Chondrocyte (in vitro differentiated cells): ENCODE results near the gene FGD4. TPM values are rescaled to one million over a fixed set of nuclear protein-coding genes. Genes with fewer than 3 reads are reported as not detected.

Source experiments
- DNase-seq: peaks from one replicate; pipeline ENCODE4 v3.0.0; 2021; ENCODE audit warnings: mixed read lengths, low spot score
- H3K27ac Mint-ChIP-seq: one replicate; pipeline ENCODE4 v1.8.0; 2021; ENCODE audit warnings: mild to moderate bottlenecking, moderate library complexity, mixed read lengths; ENCODE audit not compliant: unreplicated experiment
- H3K27me3 Mint-ChIP-seq: 2 replicates; pipeline ENCODE4 v1.8.0; 2021; ENCODE audit warnings: low read depth, mixed read lengths
- H3K36me3 Mint-ChIP-seq: 2 replicates; pipeline ENCODE4 v1.8.0; 2021; ENCODE audit warnings: low read depth, mixed read lengths
- H3K4me1 Mint-ChIP-seq: 2 replicates; pipeline ENCODE4 v1.8.0; 2021; ENCODE audit warnings: low read depth, mild to moderate bottlenecking, mixed read lengths
- H3K4me3 Mint-ChIP-seq: one replicate; pipeline ENCODE4 v1.8.0; 2021; ENCODE audit warnings: mild to moderate bottlenecking, moderate library complexity, mixed read lengths; ENCODE audit not compliant: unreplicated experiment
- H3K9me3 Mint-ChIP-seq: 2 replicates; pipeline ENCODE4 v1.8.0; 2021; ENCODE audit warnings: low read depth, mixed read lengths
- CTCF ChIP-seq: fragments of 200-600 bp; sonication (generic); IDR thresholded peaks from 2 replicates; pipeline ENCODE4 v1.5.0; 2021; ENCODE audit warnings: antibody characterized with exemption, mild to moderate bottlenecking, moderate library complexity
- total RNA-seq: library from RNA; stranded (reverse); gene quantifications from 3 replicates; pipeline ENCODE4 v1.2.1, GENCODE V29; 2021

Gene FGD4
- total RNA-seq, 1 donor from 2014 or later, result 8.7 TPM

DNA sequence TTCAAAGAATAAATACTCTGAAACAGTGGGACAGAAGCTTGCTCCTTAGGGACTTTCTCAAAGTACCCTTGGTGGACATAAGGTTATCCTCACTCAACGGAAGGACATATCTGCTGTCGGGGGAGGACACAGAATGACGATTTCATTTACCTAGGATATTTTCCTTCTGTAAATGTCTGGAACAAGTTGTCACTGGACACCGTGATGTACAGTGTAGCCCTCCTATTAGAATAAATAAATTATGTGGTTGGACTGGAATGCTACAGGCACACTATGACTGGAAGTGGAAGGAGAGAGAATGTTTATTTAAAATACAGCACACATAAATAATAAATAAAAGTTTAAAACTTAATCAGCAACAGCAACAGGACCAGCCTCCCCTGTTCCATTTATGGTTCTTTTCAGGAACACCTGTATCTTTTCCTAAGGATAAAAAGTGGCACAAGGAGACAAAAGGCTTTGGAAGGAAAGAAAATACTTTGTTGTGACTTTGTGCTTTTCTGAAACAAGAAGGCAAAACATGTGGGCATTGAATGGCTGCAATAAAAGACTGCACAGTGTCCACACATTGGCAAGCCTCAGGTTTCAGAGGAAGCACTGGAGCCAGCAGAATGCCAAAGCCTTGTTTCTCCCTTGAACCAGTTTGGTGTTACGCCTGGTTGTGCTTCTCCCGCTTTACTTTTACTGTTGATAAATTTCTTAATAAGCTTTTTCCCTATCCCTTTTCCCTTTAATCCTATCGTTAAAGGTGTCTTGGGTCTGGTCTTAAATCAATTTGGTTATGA is 36.8 kb downstream of the FGD4 start:
- Mint-ChIP-seq H3K9me3 (no peaks in the 10 kb centered on the region), H3K36me3 (no peaks in the 10 kb centered on the region), H3K27ac (peak overlapping the region; percentile 8), H3K27me3 (no peaks in the 10 kb centered on the region), H3K4me3 (no peak overlapping the region), H3K4me1 (peaks cover 19% of the 10 kb centered on the region)
- no peak for TF ChIP-seq CTCF
- DNase-seq, result no peak

DNA sequence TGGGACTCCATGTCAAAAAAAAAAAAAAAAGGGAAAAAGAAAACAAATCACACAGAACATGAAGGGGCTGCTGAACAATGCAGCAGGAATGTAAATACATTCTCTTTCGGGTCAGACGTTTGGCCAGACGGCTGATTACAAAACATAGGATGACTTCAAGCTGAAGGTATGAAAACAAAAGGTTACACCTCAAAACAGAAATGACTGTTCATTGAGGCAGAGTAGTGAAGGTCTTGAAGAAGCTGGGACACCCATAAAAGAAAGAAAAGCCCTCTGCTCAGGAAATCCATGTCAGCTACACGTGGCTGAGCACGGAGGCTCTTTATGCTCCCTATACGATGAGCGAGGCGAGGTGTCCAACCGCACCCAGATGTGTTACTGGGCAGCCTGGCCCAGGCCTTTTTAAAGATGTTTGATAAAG is 37.7 kb downstream of the FGD4 start:
- Mint-ChIP-seq H3K9me3 (no peaks in the 10 kb centered on the region), H3K4me3 (no peak overlapping the region), H3K4me1 (peaks cover 19% of the 10 kb centered on the region), H3K27ac (no peak overlapping the region), H3K36me3 (no peaks in the 10 kb centered on the region), H3K27me3 (no peaks in the 10 kb centered on the region)
- TF ChIP-seq CTCF, result no peak
- no peak for DNase-seq

GRCh38 chr12:32440120-32440865 is 40.9 kb downstream of the FGD4 start:
- TF ChIP-seq CTCF, result no peak
- H3K27ac Mint-ChIP-seq, result no peak overlapping the region
- no peaks in the 10 kb centered on the region for H3K27me3 Mint-ChIP-seq
- no peaks in the 10 kb centered on the region for H3K36me3 Mint-ChIP-seq
- DNase-seq, result no peak
- no peak overlapping the region for H3K4me3 Mint-ChIP-seq
- no peaks in the 10 kb centered on the region for H3K9me3 Mint-ChIP-seq
- H3K4me1 Mint-ChIP-seq, result peaks cover 25% of the 10 kb centered on the region

DNA sequence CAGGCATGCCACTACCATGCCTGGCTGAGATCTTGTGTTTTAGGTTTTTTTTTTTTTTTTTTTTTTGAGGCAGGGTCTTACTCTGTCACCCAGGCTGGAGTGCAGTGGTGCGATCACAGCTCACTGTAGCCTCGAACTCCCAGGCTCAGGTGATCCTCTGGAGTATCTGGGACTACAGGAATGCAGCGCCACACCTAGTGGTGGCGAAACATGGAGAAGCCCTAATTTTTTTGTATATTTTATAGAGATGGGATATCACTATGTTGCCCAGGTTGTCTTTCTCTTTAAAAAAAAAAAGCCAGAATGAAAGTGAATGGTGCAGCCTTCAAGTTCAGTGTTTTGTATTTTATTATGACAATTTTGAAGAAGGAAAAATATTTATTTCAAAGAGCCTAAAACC is 44.1 kb downstream of the FGD4 start:
- no peaks in the 10 kb centered on the region for H3K36me3 Mint-ChIP-seq
- no peak overlapping the region for H3K27ac Mint-ChIP-seq
- no peaks in the 10 kb centered on the region for H3K27me3 Mint-ChIP-seq
- H3K9me3 Mint-ChIP-seq, result no peaks in the 10 kb centered on the region
- TF ChIP-seq CTCF, result no peak
- no peak overlapping the region for H3K4me3 Mint-ChIP-seq
- no peak for DNase-seq
- peaks cover 8% of the 10 kb centered on the region for H3K4me1 Mint-ChIP-seq

DNA sequence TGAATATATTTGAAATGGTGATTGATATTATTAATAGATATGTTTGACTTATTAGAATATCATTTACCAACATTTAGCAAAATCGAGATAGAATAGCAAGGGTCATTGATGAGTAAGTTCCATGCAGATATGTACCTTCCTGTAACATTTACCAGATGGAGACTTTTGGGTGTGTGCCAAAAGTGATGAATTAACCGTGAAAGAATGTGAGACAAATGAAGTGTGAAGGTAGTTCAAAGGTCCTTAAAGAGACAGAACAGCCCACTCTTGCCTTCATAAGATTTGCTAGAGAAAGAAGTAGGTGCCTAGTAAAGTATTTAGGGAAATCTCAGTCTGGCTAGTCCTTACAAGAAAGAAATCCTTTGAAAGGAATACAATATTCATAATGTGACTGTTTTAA is 45.5 kb downstream of the FGD4 start:
- DNase-seq, result no peak
- H3K36me3 Mint-ChIP-seq, result no peaks in the 10 kb centered on the region
- no peak for TF ChIP-seq CTCF
- no peak overlapping the region for H3K27ac Mint-ChIP-seq
- peaks cover 8% of the 10 kb centered on the region for H3K4me1 Mint-ChIP-seq
- H3K27me3 Mint-ChIP-seq, result no peaks in the 10 kb centered on the region
- H3K9me3 Mint-ChIP-seq, result no peaks in the 10 kb centered on the region
- H3K4me3 Mint-ChIP-seq, result no peak overlapping the region
